Subcutaneous abdominal adipose tissue (tissue), 5 donors: ENCODE measurements around the gene KRTAP4-7.
"Not testable (repeated sequence)": the region's sequence is repeated elsewhere in the genome, so short reads cannot be mapped to it uniquely, and the experiment has no call there.

ENCODE experiments used
- H3K27ac ChIP-seq: one replicate; pipeline ENCODE4 v1.7.0; 2013; ENCODE audit warnings: low read depth, mild to moderate bottlenecking, inconsistent platforms, low read length, moderate library complexity
- H3K27me3 ChIP-seq, 5 donors: one replicate each; pipeline ENCODE4 v1.7.0; 2013; ENCODE audit warnings: low read length in 5 of 5, inconsistent platforms in 1 of 5; ENCODE audit not compliant: control insufficient read depth in 5 of 5, insufficient read depth in 4 of 5
- H3K36me3 ChIP-seq, 5 donors: one replicate each; pipeline ENCODE4 v1.7.0; 2013; ENCODE audit warnings: low read length in 5 of 5; ENCODE audit not compliant: control insufficient read depth in 5 of 5, insufficient read depth in 5 of 5
- H3K4me1 ChIP-seq, 5 donors: one replicate each; pipeline ENCODE4 v1.7.0; 2013; ENCODE audit warnings: low read length in 5 of 5, mild to moderate bottlenecking in 3 of 5, moderate library complexity in 1 of 5; ENCODE audit not compliant: control insufficient read depth in 5 of 5, insufficient read depth in 5 of 5
- H3K4me3 ChIP-seq, 5 donors: one replicate each; pipeline ENCODE4 v1.7.0; 2013; ENCODE audit warnings: low read length in 5 of 5, low read depth in 1 of 5
- H3K9ac ChIP-seq, 5 donors: one replicate each; pipeline ENCODE4 v1.7.0; 2013; ENCODE audit warnings: low read length in 5 of 5, mild to moderate bottlenecking in 4 of 5, moderate library complexity in 3 of 5
- H3K9me3 ChIP-seq, 5 donors: one replicate each; pipeline ENCODE4 v1.7.0; 2013; ENCODE audit warnings: low read length in 5 of 5; ENCODE audit not compliant: control insufficient read depth in 5 of 5
- donor health status: healthy.
- donor health status: healthy.
- donor health status: healthy.
- donor health status: healthy.
- donor health status: healthy.

Gene KRTAP4-7

GRCh38 chr17:41065016-41065689 lies 18.8 kb upstream of the KRTAP4-7 start:
- not testable (repeated sequence) for H3K9me3 ChIP-seq, H3K27ac ChIP-seq, H3K4me1 ChIP-seq, H3K36me3 ChIP-seq, H3K9ac ChIP-seq, H3K27me3 ChIP-seq, H3K4me3 ChIP-seq

- Histone ChIP-seq H3K4me3 (no peak within 1 kb of the TSS), H3K4me1 (no peaks in the 10 kb centered on the region)
Observed at GRCh38 chr17:41065829-41066624, 17.9 kb upstream of the KRTAP4-7 start, which contains the start of gene KRTAP2-4. TSS of gene KRTAP2-4 (minus strand) at chr17:41065879. CDS start at chr17:41065845, 34 bp downstream.

DNA sequence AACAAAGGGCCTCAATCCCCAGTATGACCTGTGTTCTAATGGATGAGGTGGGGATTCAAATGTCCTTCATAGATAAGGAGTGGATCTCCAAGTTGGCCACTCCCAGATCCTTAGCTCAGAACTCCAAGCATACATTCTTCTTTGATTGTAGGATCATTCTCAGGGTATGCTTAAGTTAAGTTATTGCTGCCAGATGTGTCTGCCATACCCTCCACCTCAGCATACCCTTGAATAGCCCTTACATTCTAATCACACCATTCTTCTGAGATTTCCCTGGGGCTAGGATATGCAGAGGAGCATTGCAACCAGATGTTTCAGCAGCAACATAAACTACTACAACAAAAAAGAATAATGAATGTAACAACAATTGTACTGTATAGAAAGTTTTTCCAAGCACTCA lies 16.7 kb upstream of the KRTAP4-7 start:
- Histone ChIP-seq H3K4me3 (no peak overlapping the region), H3K9me3 (no peaks in the 10 kb centered on the region), H3K9ac (no peak overlapping the region), H3K27me3 (no peaks in the 10 kb centered on the region), H3K4me1 (no peaks in the 10 kb centered on the region), H3K36me3 (no peaks in the 10 kb centered on the region), H3K27ac (no peak overlapping the region)

More at GRCh38 chr17:41065829-41066624, 17.9 kb upstream of the KRTAP4-7 start, which contains the start of gene KRTAP2-4:
- Histone ChIP-seq H3K9ac (no peak within 1 kb of the TSS), H3K27ac (no peak within 1 kb of the TSS), H3K27me3 (no peaks in the 10 kb centered on the region), H3K9me3 (no peaks in the 10 kb centered on the region), H3K36me3 (no peaks in the 10 kb centered on the region)

GRCh38 chr17:41069031-41069430 lies 14.9 kb upstream of the KRTAP4-7 start:
- Histone ChIP-seq H3K4me1 (no peaks in the 10 kb centered on the region), H3K36me3 (no peaks in the 10 kb centered on the region), H3K27me3 (no peaks in the 10 kb centered on the region), H3K27ac (no peak overlapping the region), H3K9ac (no peak overlapping the region), H3K4me3 (no peak overlapping the region), H3K9me3 (no peaks in the 10 kb centered on the region)

DNA sequence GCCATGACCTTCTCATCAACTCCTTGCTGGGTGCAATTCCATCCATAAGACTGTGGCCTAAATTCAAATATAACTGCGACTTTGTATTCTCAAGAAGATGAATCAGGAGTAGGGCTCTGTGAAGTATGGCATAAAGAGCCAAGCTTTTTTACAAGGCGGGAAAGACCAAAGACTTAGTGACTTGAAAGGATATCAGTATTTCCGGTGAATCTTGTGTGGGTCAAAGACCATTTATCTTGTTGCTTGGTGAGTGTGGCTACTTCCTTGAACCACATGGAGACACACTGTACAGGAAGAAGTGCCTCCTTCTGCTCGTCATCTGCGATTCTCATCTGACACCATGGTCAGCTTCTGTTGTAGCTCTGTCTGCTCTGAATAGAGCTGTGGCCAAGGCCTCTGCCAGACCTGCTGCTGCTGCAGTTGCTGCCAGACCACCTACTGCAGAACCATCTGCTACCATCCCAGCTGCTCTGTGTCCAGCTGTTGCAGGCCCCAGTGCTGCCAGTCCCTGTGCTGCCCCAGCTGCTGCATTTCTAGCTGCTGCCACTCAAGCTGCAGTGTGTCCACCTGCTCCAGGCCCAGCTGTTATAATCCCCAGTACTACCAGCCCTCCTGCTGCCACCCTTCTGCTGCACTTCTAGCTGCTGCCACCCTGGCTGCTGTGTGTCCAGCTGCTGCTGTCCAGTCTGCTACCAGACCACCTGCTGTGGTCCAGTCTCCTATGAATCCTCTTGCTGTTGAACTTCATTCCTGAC lies 12.2 kb upstream of the KRTAP4-7 start:
- H3K4me1 ChIP-seq, result no peaks in the 10 kb centered on the region
- no peak overlapping the region for H3K27ac ChIP-seq
- H3K4me3 ChIP-seq, result no peak overlapping the region
- H3K36me3 ChIP-seq, result no peaks in the 10 kb centered on the region
- H3K9ac ChIP-seq, result no peak overlapping the region
- H3K27me3 ChIP-seq, result no peaks in the 10 kb centered on the region
- no peaks in the 10 kb centered on the region for H3K9me3 ChIP-seq

GRCh38 chr17:41073676-41074075 lies 10.3 kb upstream of the KRTAP4-7 start:
- H3K4me3 ChIP-seq, result no peak overlapping the region
- no peak overlapping the region for H3K27ac ChIP-seq
- no peaks in the 10 kb centered on the region for H3K9me3 ChIP-seq
- no peaks in the 10 kb centered on the region for H3K27me3 ChIP-seq
- H3K9ac ChIP-seq, result no peak overlapping the region
- H3K36me3 ChIP-seq, result no peaks in the 10 kb centered on the region
- no peaks in the 10 kb centered on the region for H3K4me1 ChIP-seq

GRCh38 chr17:41076788-41077187 lies 7.2 kb upstream of the KRTAP4-7 start:
- Histone ChIP-seq H3K27me3 (no peaks in the 10 kb centered on the region), H3K9me3 (no peaks in the 10 kb centered on the region), H3K4me1 (no peaks in the 10 kb centered on the region), H3K4me3 (no peak overlapping the region), H3K9ac (no peak overlapping the region), H3K36me3 (no peaks in the 10 kb centered on the region), H3K27ac (no peak overlapping the region)

- Histone ChIP-seq H3K36me3 (no peaks in the 10 kb centered on the region), H3K9ac (no peak overlapping the region), H3K27ac (no peak overlapping the region), H3K27me3 (no peaks in the 10 kb centered on the region), H3K4me1 (no peaks in the 10 kb centered on the region), H3K4me3 (no peak overlapping the region), H3K9me3 (no peaks in the 10 kb centered on the region)
Observed at GRCh38 chr17:41082626-41083025, 1.3 kb upstream of the KRTAP4-7 start.

- not testable (repeated sequence) for H3K4me3 ChIP-seq, H3K27ac ChIP-seq, H3K9ac ChIP-seq, H3K9me3 ChIP-seq, H3K4me1 ChIP-seq, H3K36me3 ChIP-seq, H3K27me3 ChIP-seq
Observed at GRCh38 chr17:41083427-41083826, 523 bp upstream of the KRTAP4-7 start.
